GM21619 (cell line): Measurements from ENCODE around the gene RNASE8.
A peak's percentile ranks its signal among the peaks of the same experiment; 100 is the strongest.

Source experiments
- ATAC-seq: cut with Tn5 transposase; IDR thresholded peaks from one replicate; pipeline ENCODE4 v1.9.1; 2021; ENCODE audit not compliant: unreplicated experiment

Gene RNASE8

DNA sequence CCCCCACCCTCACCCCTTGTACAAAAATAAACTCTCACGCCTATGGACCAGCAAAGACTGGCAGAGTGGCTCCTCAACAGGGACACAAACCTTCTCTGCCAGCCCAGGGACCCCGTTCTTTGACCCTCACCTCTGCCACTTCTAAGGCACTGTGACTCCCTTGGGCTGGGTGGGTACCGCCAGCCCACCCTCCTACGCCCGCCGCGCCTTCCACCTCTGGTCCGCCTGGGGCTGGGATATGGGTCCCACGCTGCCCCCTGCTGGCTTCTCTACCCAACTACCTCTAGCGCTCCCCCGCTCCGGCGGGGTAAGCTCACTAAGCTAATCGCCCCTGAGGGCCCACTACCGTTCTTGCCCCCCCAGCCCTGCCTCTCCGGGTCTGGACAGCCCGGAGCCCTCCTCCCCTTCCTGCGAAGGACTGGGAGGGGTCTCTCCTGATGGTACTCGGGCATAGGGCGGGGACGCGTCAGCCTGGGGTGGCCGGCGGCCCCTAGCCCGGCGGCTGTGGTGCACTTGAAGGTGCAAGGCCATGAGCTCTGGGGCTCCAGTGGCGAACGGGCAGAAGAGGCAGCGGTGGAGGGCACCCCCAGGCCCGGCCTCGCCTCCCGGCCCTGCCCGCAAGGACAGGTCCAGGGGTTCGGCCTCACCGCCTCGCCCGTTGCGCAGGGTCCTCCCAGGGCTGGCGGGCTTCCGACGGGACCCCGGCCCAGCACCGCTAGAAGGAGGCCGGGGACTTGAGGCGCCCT is 32.7 kb downstream of the RNASE8 start:
- ATAC-seq, result no peak

DNA sequence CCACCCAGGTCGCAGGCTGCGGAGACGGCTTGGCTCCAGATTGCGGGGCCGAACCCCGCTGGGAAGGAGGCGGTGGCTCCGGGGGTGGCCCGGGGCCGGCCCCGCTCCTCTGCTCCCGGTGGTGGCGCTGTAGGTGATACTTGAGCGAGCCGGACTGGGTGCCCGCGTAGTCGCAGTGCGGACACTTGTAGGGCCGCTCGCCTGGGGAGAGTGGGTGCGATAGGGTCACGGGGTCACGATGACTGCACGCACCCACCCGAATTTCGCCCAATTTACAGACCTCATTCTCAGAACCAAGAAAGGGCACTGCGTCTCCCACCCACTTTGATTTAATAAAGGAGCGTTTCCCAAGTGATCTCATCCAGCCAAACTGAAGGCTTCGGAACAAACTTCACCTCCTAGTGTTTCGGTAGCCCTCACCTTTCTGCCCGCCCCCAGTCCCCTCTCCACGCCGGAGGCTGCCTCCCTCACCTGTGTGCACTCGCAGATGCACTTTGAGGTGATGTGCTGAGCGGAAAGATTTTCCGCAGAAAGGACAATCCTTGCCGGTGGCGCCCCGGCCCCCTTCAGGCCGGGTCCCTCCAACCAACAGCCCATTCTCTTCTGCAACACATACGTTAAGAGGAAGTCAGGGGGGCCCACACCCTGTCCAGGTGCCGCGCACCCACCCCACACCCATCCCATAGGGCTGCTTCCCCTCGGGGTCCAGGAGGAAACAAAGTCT is 33.5 kb downstream of the RNASE8 start:
- ATAC-seq, result no peak

- no peak for ATAC-seq
Observed at GRCh38 chr14:21091821-21092272, 34.2 kb downstream of the RNASE8 start.

DNA sequence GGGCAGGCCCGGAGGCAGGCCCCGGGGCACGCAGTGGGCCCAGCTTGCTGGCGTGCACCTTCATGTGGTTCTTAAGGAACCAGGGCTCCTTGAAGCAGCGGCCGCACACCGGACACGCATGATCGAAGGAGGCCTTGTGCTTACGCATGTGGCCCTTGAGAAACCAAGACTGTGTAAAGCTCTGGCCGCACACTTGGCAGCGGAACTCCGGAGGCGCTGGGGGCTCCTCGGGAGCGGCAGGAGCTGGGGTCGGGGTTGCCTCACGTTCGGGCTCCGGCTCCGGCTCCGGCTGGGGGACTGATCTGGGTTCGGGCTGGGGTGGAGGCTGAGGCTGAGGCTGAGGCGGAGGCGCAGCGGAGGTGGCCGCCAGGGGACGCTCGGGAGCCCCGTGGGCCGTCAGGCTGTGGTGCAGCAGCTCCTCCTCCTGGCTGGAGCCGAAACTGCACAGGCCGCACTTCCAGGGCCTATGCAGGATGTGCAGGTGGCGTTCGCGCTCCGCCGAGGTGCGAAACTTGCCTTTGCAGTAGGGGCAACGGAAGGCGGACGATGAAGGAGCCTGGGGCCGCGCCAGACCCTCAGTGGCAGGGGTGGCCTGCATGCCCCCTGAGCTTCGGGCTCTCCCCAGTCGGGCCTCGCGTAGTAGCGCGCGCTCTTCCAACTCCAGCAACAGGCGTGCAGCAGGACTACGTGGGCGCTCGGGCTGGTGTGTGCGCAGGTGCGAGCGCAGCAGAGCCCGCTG is 34.8 kb downstream of the RNASE8 start:
- peak; percentile 80 for ATAC-seq

DNA sequence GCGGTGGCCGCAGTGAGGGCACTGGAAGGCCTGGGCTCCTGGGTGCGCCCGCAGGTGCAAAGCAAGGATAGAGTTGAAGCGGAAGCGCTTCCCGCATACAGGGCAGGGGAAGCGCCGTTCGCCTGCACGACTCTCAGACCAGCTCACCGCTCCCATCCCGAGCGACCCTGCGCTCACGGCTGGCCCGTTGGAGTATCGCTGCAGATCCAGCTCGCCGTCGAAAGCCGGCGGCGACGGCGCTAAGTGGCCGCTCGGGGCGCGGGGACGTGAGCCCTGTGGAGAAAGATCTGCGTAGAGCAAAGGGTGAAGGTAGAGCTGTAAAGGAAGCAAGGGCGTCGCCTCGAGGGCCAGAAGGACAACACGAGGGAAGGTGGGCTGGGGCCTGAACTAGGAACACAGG is 35.4 kb downstream of the RNASE8 start:
- ATAC-seq, result no peak

- ATAC-seq, result no peak
Observed at GRCh38 chr14:21093769-21094681, 36.4 kb downstream of the RNASE8 start.

GRCh38 chr14:21095430-21096205 is 38.0 kb downstream of the RNASE8 start:
- no peak for ATAC-seq

- ATAC-seq, result no peak
Observed at GRCh38 chr14:21096438-21096837, 38.8 kb downstream of the RNASE8 start.

DNA sequence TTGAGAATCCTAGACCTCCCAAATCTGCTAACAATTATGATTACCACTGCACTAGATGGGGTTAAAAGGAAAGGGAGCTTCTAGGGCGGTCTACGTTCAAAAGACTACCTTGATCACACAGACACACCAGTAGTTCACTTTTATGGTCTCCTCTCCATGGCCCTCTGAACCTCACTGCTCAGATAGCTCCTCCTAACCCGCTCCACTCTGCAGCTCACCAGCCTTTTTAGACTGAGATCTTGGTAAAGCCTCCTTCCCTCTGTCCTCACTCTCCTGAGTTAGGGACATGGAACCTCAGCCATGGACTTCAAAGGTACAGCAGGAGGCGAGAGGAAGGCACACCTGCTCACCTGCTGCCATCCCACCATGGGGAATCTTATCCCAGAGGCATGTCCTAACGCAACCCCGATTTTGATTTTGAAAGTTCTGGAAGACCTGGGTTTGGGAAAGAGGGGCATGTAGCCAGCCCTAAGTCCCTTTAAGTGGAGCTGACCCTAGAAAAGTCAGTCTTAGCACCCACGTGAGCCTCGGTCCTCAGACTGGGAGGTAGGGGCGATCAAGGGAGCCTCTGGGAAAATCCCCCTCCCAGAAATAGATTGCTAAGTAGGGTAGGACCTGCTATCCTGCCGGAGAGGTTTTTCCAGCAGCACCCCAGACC is 39.5 kb downstream of the RNASE8 start:
- ATAC-seq, result no peak

- ATAC-seq, result no peak
Observed at GRCh38 chr14:21097636-21098075, 40.0 kb downstream of the RNASE8 start.

DNA sequence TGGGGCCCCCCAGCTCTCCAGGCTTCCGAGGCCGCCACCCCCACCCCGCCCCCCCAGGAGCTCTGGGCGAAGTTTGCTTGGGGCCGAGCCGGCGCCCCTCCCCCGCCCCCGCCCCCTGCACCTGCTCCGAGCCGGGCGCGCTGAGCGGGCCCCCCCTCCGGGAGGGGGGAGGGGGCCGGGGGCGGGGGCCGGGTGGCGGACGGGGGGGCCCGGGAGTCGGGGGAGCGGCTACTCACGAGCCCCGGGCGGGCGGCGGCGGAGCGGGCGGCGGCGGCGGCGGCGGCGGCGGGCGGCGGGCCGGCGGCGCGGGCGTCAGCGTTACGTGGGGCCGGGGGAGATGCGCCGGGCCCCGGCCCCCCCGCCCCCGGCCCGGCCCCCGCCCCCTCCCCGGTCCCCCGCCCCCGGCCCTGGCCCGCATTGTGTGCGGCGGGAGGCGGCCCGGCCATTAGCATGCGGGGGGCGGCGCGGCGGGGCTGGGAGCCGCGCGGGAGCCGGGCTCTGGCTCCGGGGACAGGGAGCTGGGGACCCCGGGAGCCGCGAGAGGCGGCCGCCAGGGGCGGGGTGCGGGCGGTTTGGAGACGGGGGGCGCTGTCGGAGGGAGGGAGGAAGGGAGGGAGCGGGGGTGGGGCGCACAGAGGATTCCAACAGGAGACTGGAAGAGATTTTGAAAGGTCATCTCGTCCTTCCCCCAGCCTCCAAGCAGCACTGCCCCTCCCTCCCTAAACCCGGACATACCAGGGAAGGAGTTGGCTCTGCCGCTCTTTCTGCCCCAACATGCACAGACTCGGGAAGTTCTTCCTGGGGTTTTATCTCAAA is 40.7 kb downstream of the RNASE8 start, which contains the start of gene ZNF219:
Gene ZNF219 (minus strand): TSS at position 580 of the 816 bp plus-strand sequence. CDS start 5,064 bp downstream, outside the sequence.
- no peak for ATAC-seq

GRCh38 chr14:21098892-21099595 is 41.4 kb downstream of the RNASE8 start:
- ATAC-seq, result no peak

- no peak for ATAC-seq
Observed at GRCh38 chr14:21099596-21099985, 42.0 kb downstream of the RNASE8 start.

GRCh38 chr14:21100931-21101330 is 43.3 kb downstream of the RNASE8 start, which contains the start of gene TMEM253:
Gene TMEM253 (plus strand): TSS chr14:21101066. CDS start chr14:21101344, 278 bp downstream.
- ATAC-seq, result no peak

- ATAC-seq, result no peak
Observed at GRCh38 chr14:21101802-21102413, 44.3 kb downstream of the RNASE8 start.

GRCh38 chr14:21102521-21103410 is 45.1 kb downstream of the RNASE8 start:
- ATAC-seq, result no peak
